IPS-15b (cell line): ENCODE measurements around the gene MRAS.

Source experiments
- H3K27me3 ChIP-seq: one replicate; pipeline ENCODE4 v1.6.1; 2013; ENCODE audit warnings: low read length; ENCODE audit not compliant: control insufficient read depth, insufficient read depth
- H3K36me3 ChIP-seq: one replicate; pipeline ENCODE4 v1.6.1; 2013; ENCODE audit warnings: low read length; ENCODE audit not compliant: control insufficient read depth, insufficient read depth
- H3K4me1 ChIP-seq: one replicate; pipeline ENCODE4 v1.6.1; 2013; ENCODE audit warnings: mild to moderate bottlenecking, low read length; ENCODE audit not compliant: control insufficient read depth, insufficient read depth
- H3K4me3 ChIP-seq: one replicate; pipeline ENCODE4 v1.5.1; 2013; ENCODE audit warnings: low read depth, low read length
- H3K9ac ChIP-seq: one replicate; pipeline ENCODE4 v1.6.1; 2013; ENCODE audit warnings: low read depth, mild to moderate bottlenecking, low read length
- H3K9me3 ChIP-seq: one replicate; pipeline ENCODE4 v1.6.1; 2013; ENCODE audit warnings: mild to moderate bottlenecking, low read length; ENCODE audit not compliant: control insufficient read depth, insufficient read depth

MRAS gene

GRCh38 chr3:138347960-138348753 is at the start of gene MRAS:
Gene MRAS (plus strand): TSS chr3:138348579. CDS start chr3:138372884, 24,305 bp downstream.
- Histone ChIP-seq H3K4me3 (peak within 1 kb of the TSS; percentile 80), H3K9ac (peak within 1 kb of the TSS; percentile 87), H3K4me1 (no peaks in the 10 kb centered on the region), H3K9me3 (no peaks in the 10 kb centered on the region), H3K27me3 (peaks cover 6% of the 10 kb centered on the region), H3K36me3 (no peaks in the 10 kb centered on the region)

- Histone ChIP-seq H3K4me1 (no peaks in the 10 kb centered on the region), H3K36me3 (peaks cover 7% of the 10 kb centered on the region)
Measured at GRCh38 chr3:138300647-138301046, 47.7 kb upstream of the MRAS start.

GRCh38 chr3:138303474-138303873 is 44.9 kb upstream of the MRAS start:
- Histone ChIP-seq H3K27me3 (no peaks in the 10 kb centered on the region), H3K9ac (no peak overlapping the region), H3K4me3 (no peak overlapping the region), H3K4me1 (no peaks in the 10 kb centered on the region), H3K36me3 (peaks cover 4% of the 10 kb centered on the region), H3K9me3 (peaks cover 3% of the 10 kb centered on the region)

More at GRCh38 chr3:138300647-138301046, 47.7 kb upstream of the MRAS start:
- Histone ChIP-seq H3K9ac (no peak overlapping the region), H3K27me3 (no peaks in the 10 kb centered on the region), H3K4me3 (no peak overlapping the region), H3K9me3 (no peaks in the 10 kb centered on the region)

- Histone ChIP-seq H3K36me3 (no peaks in the 10 kb centered on the region), H3K4me1 (no peaks in the 10 kb centered on the region), H3K4me3 (no peak overlapping the region), H3K9ac (no peak overlapping the region), H3K27me3 (no peaks in the 10 kb centered on the region), H3K9me3 (peaks cover 3% of the 10 kb centered on the region)
Measured at GRCh38 chr3:138307899-138308298, 40.5 kb upstream of the MRAS start.

GRCh38 chr3:138308783-138309182 is 39.6 kb upstream of the MRAS start:
- Histone ChIP-seq H3K4me3 (no peak overlapping the region), H3K4me1 (no peaks in the 10 kb centered on the region), H3K36me3 (no peaks in the 10 kb centered on the region), H3K27me3 (no peaks in the 10 kb centered on the region), H3K9me3 (peaks cover 3% of the 10 kb centered on the region), H3K9ac (no peak overlapping the region)

- no peaks in the 10 kb centered on the region for H3K36me3 ChIP-seq
Measured at GRCh38 chr3:138310494-138310893, 37.9 kb upstream of the MRAS start.

GRCh38 chr3:138314751-138315150 is 33.6 kb upstream of the MRAS start:
- Histone ChIP-seq H3K4me1 (no peaks in the 10 kb centered on the region), H3K27me3 (no peaks in the 10 kb centered on the region), H3K9ac (no peak overlapping the region), H3K9me3 (no peaks in the 10 kb centered on the region), H3K4me3 (no peak overlapping the region), H3K36me3 (no peaks in the 10 kb centered on the region)

More at GRCh38 chr3:138310494-138310893, 37.9 kb upstream of the MRAS start:
- Histone ChIP-seq H3K9me3 (peaks cover 3% of the 10 kb centered on the region), H3K4me1 (no peaks in the 10 kb centered on the region), H3K27me3 (no peaks in the 10 kb centered on the region), H3K4me3 (no peak overlapping the region), H3K9ac (no peak overlapping the region)

- no peak overlapping the region for H3K9ac ChIP-seq
- H3K36me3 ChIP-seq: no peaks in the 10 kb centered on the region
- no peak overlapping the region for H3K4me3 ChIP-seq
- H3K9me3 ChIP-seq: no peaks in the 10 kb centered on the region
- H3K27me3 ChIP-seq: no peaks in the 10 kb centered on the region
- peaks cover 3% of the 10 kb centered on the region for H3K4me1 ChIP-seq
Measured at GRCh38 chr3:138317687-138318086, 30.7 kb upstream of the MRAS start.

- Histone ChIP-seq H3K9me3 (no peaks in the 10 kb centered on the region), H3K36me3 (no peaks in the 10 kb centered on the region), H3K27me3 (peaks cover 5% of the 10 kb centered on the region), H3K4me3 (no peak overlapping the region), H3K9ac (no peak overlapping the region), H3K4me1 (peaks cover 3% of the 10 kb centered on the region)
Measured at GRCh38 chr3:138323971-138324370, 24.4 kb upstream of the MRAS start.

GRCh38 chr3:138325990-138326389 is 22.4 kb upstream of the MRAS start:
- Histone ChIP-seq H3K27me3 (peaks cover 5% of the 10 kb centered on the region), H3K36me3 (no peaks in the 10 kb centered on the region), H3K4me3 (no peak overlapping the region), H3K9ac (no peak overlapping the region), H3K9me3 (no peaks in the 10 kb centered on the region), H3K4me1 (peaks cover 3% of the 10 kb centered on the region)

- H3K4me1 ChIP-seq: peaks cover 3% of the 10 kb centered on the region
- peaks cover 5% of the 10 kb centered on the region for H3K27me3 ChIP-seq
- H3K4me3 ChIP-seq: no peak overlapping the region
- no peak overlapping the region for H3K9ac ChIP-seq
- no peaks in the 10 kb centered on the region for H3K9me3 ChIP-seq
- no peaks in the 10 kb centered on the region for H3K36me3 ChIP-seq
Measured at GRCh38 chr3:138326866-138327595, 21.3 kb upstream of the MRAS start.

- H3K9ac ChIP-seq: no peak overlapping the region
- H3K4me1 ChIP-seq: no peaks in the 10 kb centered on the region
- no peak overlapping the region for H3K4me3 ChIP-seq
- H3K9me3 ChIP-seq: no peaks in the 10 kb centered on the region
- no peaks in the 10 kb centered on the region for H3K36me3 ChIP-seq
- peaks cover 5% of the 10 kb centered on the region for H3K27me3 ChIP-seq
Measured at GRCh38 chr3:138327831-138328230, 20.5 kb upstream of the MRAS start.
